K562 (cell line): ENCODE results near the gene TANK. TPM values are rescaled to one million over a fixed set of nuclear protein-coding genes. Genes with fewer than 3 reads are reported as not detected.

Experiments
- CBFA2T2 ChIP-seq: fragments of 450-650 bp; conservative IDR thresholded peaks from 2 replicates; pipeline ENCODE4 v1.6.1; 2017; ENCODE audit warnings: mild to moderate bottlenecking
- HBP1 ChIP-seq: fragments of 450-650 bp; formaldehyde crosslinking; IDR thresholded peaks from 2 replicates; pipeline ENCODE4 v1.4.0; 2022; ENCODE audit warnings: missing genetic modification characterization
- STAT6 ChIP-seq: sonication (generic); formaldehyde crosslinking; IDR thresholded peaks from 2 replicates; pipeline ENCODE4 v1.8.1; 2023; ENCODE audit warnings: mild to moderate bottlenecking, missing genetic modification reagents
- TCFL5 ChIP-seq: fragments of 250-450 bp; sonication (Bioruptor Pico); conservative IDR thresholded peaks from 2 replicates; pipeline ENCODE4 v1.6.1; 2021; ENCODE audit warnings: mild to moderate bottlenecking, moderate library complexity, matching md5 sums
- TEAD4 ChIP-seq, 2 experiments: sonication (generic) in 1 of 2; formaldehyde crosslinking in 1 of 2; IDR thresholded peaks; 2 replicates each; pipeline versions ENCODE4 v1.6.1 to v1.8.0; 2012 to 2022; ENCODE audit warnings: borderline replicate concordance in 1 of 2, inconsistent platforms in 1 of 2, low read length in 1 of 2, mild to moderate bottlenecking in 1 of 2, missing genetic modification reagents in 1 of 2
- ZBTB43 ChIP-seq: sonication (generic); formaldehyde crosslinking; IDR thresholded peaks from 2 replicates; pipeline ENCODE4 v1.8.0; 2023; ENCODE audit warnings: mild to moderate bottlenecking, missing genetic modification reagents
- ZNF561 ChIP-seq: fragments of 450-650 bp; formaldehyde crosslinking; conservative IDR thresholded peaks from 2 replicates; pipeline ENCODE4 v1.4.0; 2020; ENCODE audit warnings: mild to moderate bottlenecking, moderate library complexity
- polyA plus RNA-seq, 8 experiments: library from polyadenylated mRNA; depleted of rRNA in 4 of 8; stranded (reverse) in 5 of 8; unstranded in 3 of 8; fragments of >200 nt; fragmentation: Nextera tagmentation in 2 of 8; fragmentation: Illumina TruSeq in 1 of 8; extraction: Ambion mirVana in 2 of 8; extraction: Trizol in 1 of 8; gene quantifications; 2 replicates each; pipeline versions ENCODE4 v1.2.1 to v1.2.3, GENCODE V29; 2011 to 2014; ENCODE audit warnings: inconsistent platforms in 1 of 8, missing spikeins in 1 of 8
- total RNA-seq, 7 experiments: library from RNA; depleted of rRNA in 6 of 7; stranded (reverse); fragments of >200 nt in 6 of 7; fragmentation: Illumina TruSeq in 2 of 7; extraction: Trizol in 2 of 7; gene quantifications; 2 replicates each; pipeline versions ENCODE4 v1.2.1 to v1.2.3, GENCODE V29; 2011 to 2021; ENCODE audit warnings: low replicate concordance in 1 of 7

The TANK gene
- total and polyA plus RNA-seq, 9 of the 15 experiments (the other 6 are each of a cell fraction or from before 2014, with no cell fraction given) = 43.0 to 91.5 (median 54.4) TPM

- TF ChIP-seq ZBTB43 (CRISPR knock-in tag) (no peak), CBFA2T2 (no peak), TCFL5 (CRISPR knock-in tag) (no peak), TEAD4 (IDR thresholded peaks at IDR 0.05; ENCODE audit: low read length) (no peak), TEAD4 (CRISPR knock-in tag; IDR thresholded peaks at IDR 0.05; ENCODE audit: borderline replicate concordance) (no peak), STAT6 (CRISPR knock-in tag) (no peak), HBP1 (CRISPR knock-in tag) (no peak), ZNF561 (CRISPR knock-in tag) (no peak)
Measured at GRCh38 chr2:161128885-161129284, 31.3 kb upstream of the TANK start (continued).
